B cell (primary cell): ENCODE results near the gene NUCB2.

Experiments
- EZH2 ChIP-seq: IDR thresholded peaks from 2 replicates; pipeline ENCODE4 v1.6.1; 2012; ENCODE audit warnings: borderline replicate concordance, low read depth, mild to moderate bottlenecking, moderate library complexity, low read length; ENCODE audit not compliant: insufficient read depth, poor library complexity, severe bottlenecking
- TF ChIP-seq, protein P1 (sequence below): fragments of 200-600 bp; IDR thresholded peaks from one replicate; pipeline ENCODE4 v1.8.0; 2022; ENCODE audit warnings: antibody characterized with exemption, mild to moderate bottlenecking

DNA sequence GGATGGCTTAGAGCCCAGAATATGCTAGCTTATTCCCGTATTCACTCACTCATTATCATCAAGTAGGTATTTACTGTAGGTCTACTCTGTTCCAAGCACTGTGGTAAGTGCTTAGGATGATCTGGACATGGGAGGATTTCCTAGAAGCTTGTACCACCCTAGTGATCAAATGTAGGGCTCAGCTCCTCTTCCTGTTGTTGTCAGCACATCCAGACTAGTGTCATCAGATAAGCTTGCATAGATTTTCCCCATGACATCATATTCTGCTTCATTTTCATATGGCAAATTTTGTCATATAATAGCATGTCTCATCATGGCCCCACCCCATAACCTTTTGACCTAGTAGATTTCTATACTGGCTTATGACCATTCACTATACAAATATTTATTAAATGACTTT, 19.3 kb upstream of the NUCB2 start:
- TF ChIP-seq, protein P1, sequence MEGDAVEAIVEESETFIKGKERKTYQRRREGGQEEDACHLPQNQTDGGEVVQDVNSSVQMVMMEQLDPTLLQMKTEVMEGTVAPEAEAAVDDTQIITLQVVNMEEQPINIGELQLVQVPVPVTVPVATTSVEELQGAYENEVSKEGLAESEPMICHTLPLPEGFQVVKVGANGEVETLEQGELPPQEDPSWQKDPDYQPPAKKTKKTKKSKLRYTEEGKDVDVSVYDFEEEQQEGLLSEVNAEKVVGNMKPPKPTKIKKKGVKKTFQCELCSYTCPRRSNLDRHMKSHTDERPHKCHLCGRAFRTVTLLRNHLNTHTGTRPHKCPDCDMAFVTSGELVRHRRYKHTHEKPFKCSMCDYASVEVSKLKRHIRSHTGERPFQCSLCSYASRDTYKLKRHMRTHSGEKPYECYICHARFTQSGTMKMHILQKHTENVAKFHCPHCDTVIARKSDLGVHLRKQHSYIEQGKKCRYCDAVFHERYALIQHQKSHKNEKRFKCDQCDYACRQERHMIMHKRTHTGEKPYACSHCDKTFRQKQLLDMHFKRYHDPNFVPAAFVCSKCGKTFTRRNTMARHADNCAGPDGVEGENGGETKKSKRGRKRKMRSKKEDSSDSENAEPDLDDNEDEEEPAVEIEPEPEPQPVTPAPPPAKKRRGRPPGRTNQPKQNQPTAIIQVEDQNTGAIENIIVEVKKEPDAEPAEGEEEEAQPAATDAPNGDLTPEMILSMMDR, result no peak
- TF ChIP-seq EZH2, result no peak
